Stimulated activated CD8-positive, alpha-beta memory T cell treated with anti-CD3 and anti-CD28 coated beads, Interleukin-7, amount 100 ng/mL, for 24 hours (primary cell): Measurements from ENCODE around the gene CCL3.
"Not testable (repeated sequence)": the region's sequence is repeated elsewhere in the genome, so short reads cannot be mapped to it uniquely, and the experiment has no call there.

Experiments used
- DNase-seq: peaks from one replicate; pipeline ENCODE4 v3.0.0-alpha.2; 2020; ENCODE audit warnings: low read depth

Gene CCL3

DNA sequence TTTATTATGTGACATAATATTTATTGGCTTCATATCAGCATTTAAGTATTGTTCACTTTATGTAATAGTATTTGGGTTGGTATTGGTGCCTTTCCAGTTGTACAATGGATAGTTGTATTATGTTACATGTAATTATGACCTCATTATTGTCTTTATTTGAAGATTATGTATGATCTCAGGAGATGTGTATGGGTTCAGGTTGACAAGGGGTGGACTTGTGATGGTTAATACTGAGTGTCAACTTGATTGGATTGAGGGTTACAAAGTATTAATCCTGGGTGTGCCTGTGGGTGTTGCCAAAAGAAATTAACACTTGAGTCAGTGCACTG, 25.7 kb upstream of the CCL3 start:
- not testable (repeated sequence) for DNase-seq

GRCh38 chr17:36114971-36115648, 25.2 kb upstream of the CCL3 start:
- DNase-seq, result not testable (repeated sequence)

DNA sequence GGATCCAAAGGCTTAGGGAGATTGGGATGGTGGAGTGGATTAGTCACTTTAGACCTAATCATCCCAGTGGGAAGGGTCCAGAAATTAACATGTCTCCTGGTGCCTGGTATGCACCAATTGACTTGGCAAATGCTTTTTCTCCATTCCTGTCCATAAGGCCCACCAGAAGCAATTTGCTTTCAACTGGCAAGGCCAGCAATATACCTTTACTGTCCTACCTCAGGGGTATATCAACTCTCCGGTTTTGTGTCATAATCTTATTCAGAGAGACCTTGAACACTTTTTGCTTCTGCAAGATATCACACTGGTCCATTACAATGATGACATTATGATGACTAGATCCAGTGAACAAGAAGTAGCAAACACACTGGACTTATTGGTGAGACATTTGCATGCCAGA, 23.2 kb upstream of the CCL3 start:
- DNase-seq, result not testable (repeated sequence)

GRCh38 chr17:36112572-36112971, 22.6 kb upstream of the CCL3 start:
- no peak for DNase-seq

DNA sequence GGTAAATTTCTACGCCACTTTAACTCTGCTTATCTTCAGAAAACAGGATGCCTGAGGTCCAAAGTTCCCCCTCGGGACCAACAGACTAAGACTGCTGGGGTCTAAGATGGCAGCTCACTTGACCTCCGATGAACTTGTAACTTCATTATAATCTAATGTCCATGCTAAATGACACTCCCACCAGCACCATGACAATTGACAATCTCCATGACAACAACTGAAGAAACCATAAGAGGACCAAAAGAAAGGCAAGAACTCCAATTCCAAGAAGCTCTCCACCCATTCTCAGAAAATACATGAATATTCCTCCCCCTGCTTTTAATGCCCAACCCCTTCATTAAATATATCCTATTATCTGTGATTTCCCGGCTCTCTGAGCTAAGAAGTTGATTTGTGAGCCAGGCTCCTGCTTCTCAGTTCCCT, 21.1 kb upstream of the CCL3 start:
- no peak for DNase-seq

- not testable (repeated sequence) for DNase-seq
Measured at GRCh38 chr17:36108265-36108664, 18.3 kb upstream of the CCL3 start.

DNA sequence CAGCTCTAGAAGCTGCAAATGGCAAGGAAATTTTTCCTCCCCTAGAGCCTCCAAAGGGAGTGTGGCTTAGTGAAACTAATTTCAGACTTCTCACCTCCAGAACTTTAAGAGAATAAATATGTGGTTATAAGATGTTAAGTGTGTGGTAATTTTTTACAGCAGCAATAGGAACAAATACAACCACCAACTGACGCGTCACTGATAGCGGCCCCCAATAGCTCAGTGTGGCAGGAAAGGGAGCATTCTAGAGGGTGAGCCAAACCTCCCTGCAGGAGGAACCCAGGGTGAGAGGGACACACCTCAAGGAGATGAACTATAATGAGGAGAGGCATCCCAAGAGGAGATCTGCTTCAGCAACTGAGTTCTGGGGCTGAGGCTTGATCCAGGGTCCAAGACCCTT, 17.7 kb upstream of the CCL3 start:
- DNase-seq, result no peak

DNA sequence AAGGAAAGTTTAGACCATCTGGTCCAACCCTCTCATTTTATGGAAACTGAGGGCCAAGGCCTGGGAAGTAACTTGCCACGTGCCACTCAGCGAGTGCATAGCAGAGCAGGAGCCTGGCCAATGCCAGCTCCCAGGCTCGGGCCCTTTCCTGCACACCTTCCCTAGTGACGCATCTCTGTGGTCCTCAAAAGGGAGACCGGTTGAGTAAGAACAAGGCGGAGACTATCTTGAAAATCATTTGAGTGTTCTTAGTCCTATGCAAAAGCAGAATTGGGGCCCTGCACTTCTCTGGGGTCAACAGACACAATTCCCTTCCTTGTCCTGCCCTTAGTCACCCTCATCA, 16.5 kb upstream of the CCL3 start:
- DNase-seq, result no peak

DNA sequence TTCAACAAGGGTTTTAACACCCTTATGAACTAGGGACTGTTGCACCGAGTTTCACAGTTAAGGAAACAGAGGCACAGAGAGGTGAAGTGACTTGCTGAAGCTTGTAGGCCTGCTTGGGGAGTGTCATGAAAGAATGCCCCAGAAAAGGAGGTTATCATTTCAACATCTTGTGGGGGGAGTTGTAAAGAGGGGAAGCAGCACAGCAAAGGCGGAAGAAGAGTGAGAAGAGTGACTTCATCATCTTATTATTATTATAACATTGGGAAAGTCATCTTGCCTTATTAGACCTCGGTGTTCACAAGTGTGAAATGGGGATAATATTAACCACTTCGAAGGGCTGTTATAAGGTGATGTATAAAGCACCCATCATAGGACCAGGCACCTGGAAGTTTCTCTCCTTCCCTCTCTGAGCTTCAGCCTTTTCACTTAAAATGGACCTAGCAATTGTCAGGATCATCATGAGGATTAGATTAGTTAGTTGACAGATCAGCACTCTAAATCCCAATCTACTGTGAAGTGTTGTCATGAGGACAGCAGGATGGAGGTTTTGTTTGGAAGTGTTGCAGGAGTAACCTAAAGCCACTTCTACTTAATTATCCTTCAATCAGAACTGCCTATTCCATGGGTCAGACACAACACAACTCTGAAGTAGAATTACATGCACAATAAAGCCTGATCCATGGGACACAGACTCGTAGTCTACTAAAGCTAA, 16.0 kb upstream of the CCL3 start:
- DNase-seq, result no peak

- no peak for DNase-seq
Measured at GRCh38 chr17:36104701-36105181, 14.8 kb upstream of the CCL3 start.

- DNase-seq, result not testable (repeated sequence)
Measured at GRCh38 chr17:36104246-36104645, 14.3 kb upstream of the CCL3 start.

GRCh38 chr17:36103401-36103975, 13.5 kb upstream of the CCL3 start, which contains the start of gene CCL4:
CCL4 (plus strand) TSS chr17:36103827; CDS start chr17:36103906, 79 bp downstream.
- not testable (repeated sequence) for DNase-seq

GRCh38 chr17:36099004-36099403, 9.1 kb upstream of the CCL3 start:
- DNase-seq, result not testable (repeated sequence)

- DNase-seq, result no peak
Measured at GRCh38 chr17:36095992-36096391, 6.0 kb upstream of the CCL3 start.

- no peak for DNase-seq
Measured at GRCh38 chr17:36094746-36095145, 4.8 kb upstream of the CCL3 start.

DNA sequence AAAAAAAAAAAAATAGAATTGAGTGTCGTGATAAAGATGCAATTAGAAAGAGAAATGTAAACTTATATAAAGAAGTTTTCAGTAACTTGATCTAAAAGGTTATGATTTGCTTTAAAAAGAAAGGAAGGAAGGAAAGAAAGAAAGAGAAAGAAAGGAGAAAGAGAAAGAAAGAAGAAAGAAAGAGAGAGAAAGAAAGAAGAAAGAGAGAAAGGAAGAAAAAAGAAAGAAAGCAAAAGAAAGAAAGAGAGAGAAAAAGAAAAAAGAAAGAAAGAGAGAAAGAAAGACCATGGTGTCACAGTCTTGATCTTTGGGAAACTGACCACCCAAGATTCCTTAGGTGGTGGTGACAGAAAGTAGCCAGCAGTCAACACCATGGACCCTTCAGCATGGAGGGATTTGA, 4.3 kb upstream of the CCL3 start:
- DNase-seq, result no peak

DNA sequence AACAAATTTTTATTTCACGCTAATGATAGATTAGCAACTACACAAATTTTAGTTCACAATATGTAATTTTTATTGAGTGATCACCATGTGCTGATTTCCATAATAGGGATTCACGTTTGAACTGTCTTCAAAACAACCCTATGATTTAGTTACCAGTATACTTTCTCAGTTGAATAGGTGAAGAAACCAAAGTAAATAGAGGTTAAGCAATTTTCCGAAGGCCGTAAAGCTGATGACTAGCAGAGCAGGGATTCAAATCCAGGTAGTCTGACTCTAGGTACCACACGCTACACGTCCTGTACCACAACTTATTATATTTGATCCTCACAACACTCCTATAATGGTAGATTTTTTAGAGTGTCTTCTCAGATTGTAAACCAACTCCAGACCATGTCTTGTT, 2.8 kb upstream of the CCL3 start:
- not testable (repeated sequence) for DNase-seq

GRCh38 chr17:36092230-36092629, 2.3 kb upstream of the CCL3 start:
- no peak for DNase-seq

- no peak for DNase-seq
Measured at GRCh38 chr17:36089339-36089865, 541 bp downstream of the CCL3 start.

DNA sequence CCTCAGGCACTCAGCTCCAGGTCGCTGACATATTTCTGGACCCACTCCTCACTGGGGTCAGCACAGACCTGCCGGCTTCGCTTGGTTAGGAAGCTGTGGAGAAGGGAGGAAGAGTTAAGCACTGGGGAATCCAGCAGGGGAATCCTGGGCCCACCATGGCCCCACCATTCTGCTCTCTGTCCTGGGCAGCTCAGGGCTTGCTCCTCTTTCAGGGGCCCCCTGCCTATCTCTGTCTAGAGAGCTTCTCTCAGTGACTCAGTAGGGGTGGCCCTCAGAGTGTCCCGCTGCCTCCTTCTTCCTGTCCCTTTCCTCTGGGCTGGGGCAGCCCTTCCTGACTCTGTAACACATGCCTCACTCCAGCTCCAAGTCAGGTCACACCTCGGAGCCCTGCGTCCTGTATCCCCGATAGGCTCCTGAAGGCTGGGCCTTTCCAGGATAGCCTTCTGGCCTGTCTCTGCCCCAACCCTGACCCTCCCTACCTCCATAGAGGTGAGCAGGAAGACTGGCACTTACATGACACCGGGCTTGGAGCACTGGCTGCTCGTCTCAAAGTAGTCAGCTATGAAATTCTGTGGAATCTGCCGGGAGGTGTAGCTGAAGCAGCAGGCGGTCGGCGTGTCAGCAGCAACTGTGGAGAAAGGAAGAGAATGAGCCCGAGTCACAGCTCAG, 1.1 kb downstream of the CCL3 start:
- DNase-seq, result no peak

GRCh38 chr17:36087897-36088572, 1.9 kb downstream of the CCL3 start:
- DNase-seq, result not testable (repeated sequence)

DNA sequence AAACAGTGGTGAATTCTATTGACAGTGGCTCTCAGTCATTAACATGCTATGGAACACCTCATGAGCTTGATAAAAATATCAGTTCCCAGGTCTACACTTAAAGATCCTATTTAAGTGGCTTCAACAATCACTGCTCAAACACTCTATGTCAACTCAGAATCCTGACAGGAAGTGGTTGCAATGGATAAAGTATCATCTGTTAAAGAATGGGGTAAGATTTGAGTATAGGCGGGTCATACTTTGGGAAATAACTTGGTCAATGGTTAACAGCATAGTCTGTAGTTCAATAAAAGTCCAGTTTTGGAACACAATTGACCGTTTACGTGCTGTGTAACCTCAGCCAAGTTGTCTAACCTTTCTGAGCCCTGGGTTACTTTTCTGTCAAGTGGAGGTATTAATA, 2.5 kb downstream of the CCL3 start:
- not testable (repeated sequence) for DNase-seq
